Fibroblast of villous mesenchyme (primary cell): ENCODE measurements around the gene PTPRH. TPM values are rescaled to one million over a fixed set of nuclear protein-coding genes. Genes with fewer than 3 reads are reported as not detected.

Experiments
- DNase-seq: peaks from one replicate; pipeline ENCODE4 v3.0.0-alpha.2; 2010; ENCODE audit warnings: low read depth
- H3K4me3 ChIP-seq: 2 replicates; pipeline ENCODE4 v1.5.1; 2011; ENCODE audit warnings: low read depth, mild to moderate bottlenecking, low read length
- CTCF ChIP-seq: IDR thresholded peaks from 2 replicates; pipeline ENCODE4 v1.5.1; 2012; ENCODE audit warnings: low read depth, mild to moderate bottlenecking, low read length; ENCODE audit not compliant: insufficient read depth
- total RNA-seq: library from RNA; depleted of rRNA; stranded (reverse); fragments of >200 nt; gene quantifications from 2 replicates; pipeline ENCODE4 v1.2.3, GENCODE V29; 2012

PTPRH gene
- total RNA-seq, 1 donor: 3.9 TPM

- no peak for DNase-seq
- TF ChIP-seq CTCF: no peak
- H3K4me3 ChIP-seq: no peak overlapping the region
Measured at GRCh38 chr19:55248704-55249103, 39.4 kb upstream of the PTPRH start.

- DNase-seq: no peak
- H3K4me3 ChIP-seq: no peak overlapping the region
- TF ChIP-seq CTCF: no peak
Measured at GRCh38 chr19:55248166-55248675, 38.9 kb upstream of the PTPRH start.

GRCh38 chr19:55247621-55248099 lies 38.4 kb upstream of the PTPRH start:
- no peak for TF ChIP-seq CTCF
- peak; percentile 47 for DNase-seq

GRCh38 chr19:55246462-55247451 lies 37.5 kb upstream of the PTPRH start:
- no peak for TF ChIP-seq CTCF
- no peak for DNase-seq
- H3K4me3 ChIP-seq: no peak overlapping the region

More at GRCh38 chr19:55247621-55248099, 38.4 kb upstream of the PTPRH start:
- no peak overlapping the region for H3K4me3 ChIP-seq

- no peak for DNase-seq
- no peak overlapping the region for H3K4me3 ChIP-seq
- TF ChIP-seq CTCF: no peak
Measured at GRCh38 chr19:55245236-55245904, 36.1 kb upstream of the PTPRH start.

GRCh38 chr19:55244004-55244680 lies 34.8 kb upstream of the PTPRH start:
- no peak for DNase-seq
- no peak overlapping the region for H3K4me3 ChIP-seq
- TF ChIP-seq CTCF: no peak
